ENCODE data around the gene MAPK1IP1L. TPM values are rescaled to one million over a fixed set of nuclear protein-coding genes. Genes with fewer than 3 reads are reported as not detected.
"Not testable (repeated sequence)": the region's sequence is repeated elsewhere in the genome, so short reads cannot be mapped to it uniquely, and the experiment has no call there.

MAPK1IP1L gene
- total and polyA plus RNA-seq, 2 experiments from 2014 or later = 69.9 to 86.2 TPM

- Histone ChIP-seq H3K36me3 (replicated peaks; ENCODE audit: insufficient read depth, low read depth) (no peaks in the 10 kb centered on the region), H4K20me1 (ENCODE audit: insufficient read depth, poor library complexity, severe bottlenecking) (no peaks in the 10 kb centered on the region), H3K79me2 (no peaks in the 10 kb centered on the region), H3K27me3 (no peaks in the 10 kb centered on the region), H3K4me3 (no peak overlapping the region), H3K4me2 (no peak overlapping the region), H3K4me1 (ENCODE audit: insufficient read depth) (peaks cover 8% of the 10 kb centered on the region), H3K9me3 (ENCODE audit: low read depth) (no peaks in the 10 kb centered on the region), H3K9me2 (replicated peaks; ENCODE audit: insufficient read depth) (no peaks in the 10 kb centered on the region), H2AFZ (no peak overlapping the region), H3K27ac (no peak overlapping the region)
- 54% methylated on average over 5 of the region's 5 CpGs for WGBS (ENCODE audit: low lambda C conversion rate, missing lambda C conversion rate)
- DNase-seq (ENCODE audit: low spot score) = no peak
- no peak for TF ChIP-seq CTCF (IDR thresholded peaks at IDR 0.05; ENCODE audit: poor library complexity)
- no peak for TF ChIP-seq EZH2phosphoT487 (IDR thresholded peaks at IDR 0.05; ENCODE audit: low read depth, severe bottlenecking, unreplicated experiment)
- no peak for TF ChIP-seq EZH2 (IDR thresholded peaks at IDR 0.05; ENCODE audit: borderline replicate concordance)
These were observed 23.2 kb downstream of the MAPK1IP1L start for GRCh38 chr14:55074662-55075061.

- no peaks in the 10 kb centered on the region for H3K79me2 ChIP-seq
- no peak for DNase-seq (ENCODE audit: low spot score)
- H3K27me3 ChIP-seq = no peaks in the 10 kb centered on the region
- no peak overlapping the region for H2AFZ ChIP-seq
- no peaks in the 10 kb centered on the region for H3K9me3 ChIP-seq (ENCODE audit: low read depth)
- H3K4me3 ChIP-seq = no peak overlapping the region
- peaks cover 8% of the 10 kb centered on the region for H3K4me1 ChIP-seq (ENCODE audit: insufficient read depth)
- no peaks in the 10 kb centered on the region for H4K20me1 ChIP-seq (ENCODE audit: insufficient read depth, poor library complexity, severe bottlenecking)
- H3K9me2 ChIP-seq (replicated peaks; ENCODE audit: insufficient read depth) = no peaks in the 10 kb centered on the region
- TF ChIP-seq EZH2 (IDR thresholded peaks at IDR 0.05; ENCODE audit: borderline replicate concordance) (no peak), EZH2phosphoT487 (IDR thresholded peaks at IDR 0.05; ENCODE audit: low read depth, severe bottlenecking, unreplicated experiment) (no peak), CTCF (IDR thresholded peaks at IDR 0.05; ENCODE audit: poor library complexity) (no peak)
- 81% methylated on average over 3 of the region's 3 CpGs for WGBS (ENCODE audit: low lambda C conversion rate, missing lambda C conversion rate)
- H3K4me2 ChIP-seq = no peak overlapping the region
- no peaks in the 10 kb centered on the region for H3K36me3 ChIP-seq (replicated peaks; ENCODE audit: insufficient read depth, low read depth)
- no peak overlapping the region for H3K27ac ChIP-seq
These were observed 24.3 kb downstream of the MAPK1IP1L start for GRCh38 chr14:55075628-55076175.

- peak overlapping the region; percentile 38 for H2AFZ ChIP-seq
These were observed 26.0 kb downstream of the MAPK1IP1L start for GRCh38 chr14:55077170-55078151.

GRCh38 chr14:55079961-55080360, 28.5 kb downstream of the MAPK1IP1L start:
- H3K36me3 ChIP-seq (replicated peaks; ENCODE audit: insufficient read depth, low read depth); H3K9me2 ChIP-seq (replicated peaks; ENCODE audit: insufficient read depth); H3K27ac ChIP-seq; H3K9me3 ChIP-seq (ENCODE audit: low read depth); H3K4me3 ChIP-seq; H3K79me2 ChIP-seq; DNase-seq (ENCODE audit: low spot score); H2AFZ ChIP-seq; H3K4me2 ChIP-seq; H3K4me1 ChIP-seq (ENCODE audit: insufficient read depth); H4K20me1 ChIP-seq (ENCODE audit: insufficient read depth, poor library complexity, severe bottlenecking); H3K27me3 ChIP-seq: not testable (repeated sequence)
- WGBS (ENCODE audit: low lambda C conversion rate, missing lambda C conversion rate) = 90% methylated on average over 6 of the region's 6 CpGs

More at GRCh38 chr14:55077170-55078151, 26.0 kb downstream of the MAPK1IP1L start:
- Histone ChIP-seq H3K27me3 (no peaks in the 10 kb centered on the region), H4K20me1 (ENCODE audit: insufficient read depth, poor library complexity, severe bottlenecking) (no peaks in the 10 kb centered on the region), H3K9me2 (replicated peaks; ENCODE audit: insufficient read depth) (no peaks in the 10 kb centered on the region), H3K36me3 (replicated peaks; ENCODE audit: insufficient read depth, low read depth) (no peaks in the 10 kb centered on the region), H3K4me2 (peak overlapping the region; percentile 56), H3K27ac (peak overlapping the region; percentile 99), H3K4me1 (ENCODE audit: insufficient read depth) (peaks cover 8% of the 10 kb centered on the region), H3K79me2 (no peaks in the 10 kb centered on the region), H3K4me3 (no peak overlapping the region), H3K9me3 (ENCODE audit: low read depth) (no peaks in the 10 kb centered on the region)
- TF ChIP-seq CTCF (IDR thresholded peaks at IDR 0.05; ENCODE audit: poor library complexity) = no peak
- TF ChIP-seq EZH2 (IDR thresholded peaks at IDR 0.05; ENCODE audit: borderline replicate concordance) = no peak
- no peak for TF ChIP-seq EZH2phosphoT487 (IDR thresholded peaks at IDR 0.05; ENCODE audit: low read depth, severe bottlenecking, unreplicated experiment)
- 56% methylated on average over 17 of the region's 17 CpGs for WGBS (ENCODE audit: low lambda C conversion rate, missing lambda C conversion rate)
- peak; percentile 81 for DNase-seq (ENCODE audit: low spot score)
